ENCODE results near the gene ASB16. TPM values are rescaled to one million over a fixed set of nuclear protein-coding genes. Genes with fewer than 3 reads are reported as not detected.

The ASB16 gene
- total and polyA plus RNA-seq, 9 of the 15 experiments (the other 6 are each of a cell fraction or from before 2014, with no cell fraction given): 0.03 to 0.07 TPM; not detected in 7

DNA sequence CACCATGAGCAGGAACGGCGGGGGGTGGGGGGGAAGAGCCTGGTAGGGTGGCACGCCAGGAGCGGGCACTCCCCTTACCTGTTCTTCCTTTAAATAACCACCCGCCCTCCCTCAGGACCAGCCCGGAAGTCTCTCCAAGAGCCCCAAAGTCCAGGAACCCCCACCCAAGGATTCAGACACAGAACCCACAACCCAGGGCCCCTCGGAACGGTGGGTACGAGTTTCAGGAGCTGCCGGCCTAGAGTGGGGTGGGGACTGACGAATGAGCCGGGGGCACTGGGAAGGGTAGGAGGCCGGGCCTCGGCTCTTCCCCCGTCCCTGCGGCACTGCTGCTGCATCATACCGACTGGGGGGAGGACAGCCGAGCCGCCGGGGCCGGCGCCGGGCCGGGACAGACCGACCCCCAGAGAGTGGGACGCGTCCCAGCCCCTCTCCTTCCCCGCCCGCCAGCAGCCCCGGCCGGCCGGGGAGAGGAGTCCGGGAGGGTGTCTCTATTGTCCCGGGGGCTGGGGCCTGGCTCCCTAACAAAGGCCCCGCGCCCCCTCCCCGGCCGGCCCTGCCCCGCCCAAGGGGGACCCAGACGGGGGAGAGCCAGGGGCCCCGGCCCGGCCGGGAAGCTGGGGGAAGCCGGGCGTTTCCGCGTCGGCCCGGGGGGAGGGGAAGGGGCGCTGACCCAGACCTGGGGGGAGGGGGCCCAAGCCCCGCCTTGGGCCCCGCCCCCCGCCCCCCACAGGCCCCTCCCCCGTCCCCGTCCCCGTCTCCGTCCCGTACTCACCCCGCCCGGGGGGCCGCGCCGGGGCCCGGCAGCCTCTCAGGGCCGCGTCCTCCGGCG lies 28.4 kb downstream of the ASB16 start (continued):
- TF ChIP-seq, protein P1, sequence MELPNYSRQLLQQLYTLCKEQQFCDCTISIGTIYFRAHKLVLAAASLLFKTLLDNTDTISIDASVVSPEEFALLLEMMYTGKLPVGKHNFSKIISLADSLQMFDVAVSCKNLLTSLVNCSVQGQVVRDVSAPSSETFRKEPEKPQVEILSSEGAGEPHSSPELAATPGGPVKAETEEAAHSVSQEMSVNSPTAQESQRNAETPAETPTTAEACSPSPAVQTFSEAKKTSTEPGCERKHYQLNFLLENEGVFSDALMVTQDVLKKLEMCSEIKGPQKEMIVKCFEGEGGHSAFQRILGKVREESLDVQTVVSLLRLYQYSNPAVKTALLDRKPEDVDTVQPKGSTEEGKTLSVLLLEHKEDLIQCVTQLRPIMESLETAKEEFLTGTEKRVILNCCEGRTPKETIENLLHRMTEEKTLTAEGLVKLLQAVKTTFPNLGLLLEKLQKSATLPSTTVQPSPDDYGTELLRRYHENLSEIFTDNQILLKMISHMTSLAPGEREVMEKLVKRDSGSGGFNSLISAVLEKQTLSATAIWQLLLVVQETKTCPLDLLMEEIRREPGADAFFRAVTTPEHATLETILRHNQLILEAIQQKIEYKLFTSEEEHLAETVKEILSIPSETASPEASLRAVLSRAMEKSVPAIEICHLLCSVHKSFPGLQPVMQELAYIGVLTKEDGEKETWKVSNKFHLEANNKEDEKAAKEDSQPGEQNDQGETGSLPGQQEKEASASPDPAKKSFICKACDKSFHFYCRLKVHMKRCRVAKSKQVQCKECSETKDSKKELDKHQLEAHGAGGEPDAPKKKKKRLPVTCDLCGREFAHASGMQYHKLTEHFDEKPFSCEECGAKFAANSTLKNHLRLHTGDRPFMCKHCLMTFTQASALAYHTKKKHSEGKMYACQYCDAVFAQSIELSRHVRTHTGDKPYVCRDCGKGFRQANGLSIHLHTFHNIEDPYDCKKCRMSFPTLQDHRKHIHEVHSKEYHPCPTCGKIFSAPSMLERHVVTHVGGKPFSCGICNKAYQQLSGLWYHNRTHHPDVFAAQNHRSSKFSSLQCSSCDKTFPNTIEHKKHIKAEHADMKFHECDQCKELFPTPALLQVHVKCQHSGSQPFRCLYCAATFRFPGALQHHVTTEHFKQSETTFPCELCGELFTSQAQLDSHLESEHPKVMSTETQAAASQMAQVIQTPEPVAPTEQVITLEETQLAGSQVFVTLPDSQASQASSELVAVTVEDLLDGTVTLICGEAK (IDR thresholded peaks at IDR 0.05): no peak
- TF ChIP-seq, protein P1 (CRISPR knock-in tag; IDR thresholded peaks at IDR 0.05): no peak
- TF ChIP-seq MCM7 (IDR thresholded peaks at IDR 0.05): no peak
- TF ChIP-seq, protein P2, sequence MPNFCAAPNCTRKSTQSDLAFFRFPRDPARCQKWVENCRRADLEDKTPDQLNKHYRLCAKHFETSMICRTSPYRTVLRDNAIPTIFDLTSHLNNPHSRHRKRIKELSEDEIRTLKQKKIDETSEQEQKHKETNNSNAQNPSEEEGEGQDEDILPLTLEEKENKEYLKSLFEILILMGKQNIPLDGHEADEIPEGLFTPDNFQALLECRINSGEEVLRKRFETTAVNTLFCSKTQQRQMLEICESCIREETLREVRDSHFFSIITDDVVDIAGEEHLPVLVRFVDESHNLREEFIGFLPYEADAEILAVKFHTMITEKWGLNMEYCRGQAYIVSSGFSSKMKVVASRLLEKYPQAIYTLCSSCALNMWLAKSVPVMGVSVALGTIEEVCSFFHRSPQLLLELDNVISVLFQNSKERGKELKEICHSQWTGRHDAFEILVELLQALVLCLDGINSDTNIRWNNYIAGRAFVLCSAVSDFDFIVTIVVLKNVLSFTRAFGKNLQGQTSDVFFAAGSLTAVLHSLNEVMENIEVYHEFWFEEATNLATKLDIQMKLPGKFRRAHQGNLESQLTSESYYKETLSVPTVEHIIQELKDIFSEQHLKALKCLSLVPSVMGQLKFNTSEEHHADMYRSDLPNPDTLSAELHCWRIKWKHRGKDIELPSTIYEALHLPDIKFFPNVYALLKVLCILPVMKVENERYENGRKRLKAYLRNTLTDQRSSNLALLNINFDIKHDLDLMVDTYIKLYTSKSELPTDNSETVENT (CRISPR knock-in tag; IDR thresholded peaks at IDR 0.05): no peak
- TF ChIP-seq, protein P3, sequence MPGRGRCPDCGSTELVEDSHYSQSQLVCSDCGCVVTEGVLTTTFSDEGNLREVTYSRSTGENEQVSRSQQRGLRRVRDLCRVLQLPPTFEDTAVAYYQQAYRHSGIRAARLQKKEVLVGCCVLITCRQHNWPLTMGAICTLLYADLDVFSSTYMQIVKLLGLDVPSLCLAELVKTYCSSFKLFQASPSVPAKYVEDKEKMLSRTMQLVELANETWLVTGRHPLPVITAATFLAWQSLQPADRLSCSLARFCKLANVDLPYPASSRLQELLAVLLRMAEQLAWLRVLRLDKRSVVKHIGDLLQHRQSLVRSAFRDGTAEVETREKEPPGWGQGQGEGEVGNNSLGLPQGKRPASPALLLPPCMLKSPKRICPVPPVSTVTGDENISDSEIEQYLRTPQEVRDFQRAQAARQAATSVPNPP (IDR thresholded peaks at IDR 0.05; ENCODE audit: borderline replicate concordance, insufficient read depth, insufficient read length): no peak
- no peak for TF ChIP-seq KLF16 (IDR thresholded peaks at IDR 0.05)
- no peak for TF ChIP-seq ZNF436 (CRISPR knock-in tag; IDR thresholded peaks at IDR 0.05)
- TF ChIP-seq CXXC5 (CRISPR knock-in tag; IDR thresholded peaks at IDR 0.05): no peak
- TF ChIP-seq PCBP2 (IDR thresholded peaks at IDR 0.05; ENCODE audit: low read depth, low read length, poor library complexity, severe bottlenecking): no peak
- TF ChIP-seq, protein P4, sequence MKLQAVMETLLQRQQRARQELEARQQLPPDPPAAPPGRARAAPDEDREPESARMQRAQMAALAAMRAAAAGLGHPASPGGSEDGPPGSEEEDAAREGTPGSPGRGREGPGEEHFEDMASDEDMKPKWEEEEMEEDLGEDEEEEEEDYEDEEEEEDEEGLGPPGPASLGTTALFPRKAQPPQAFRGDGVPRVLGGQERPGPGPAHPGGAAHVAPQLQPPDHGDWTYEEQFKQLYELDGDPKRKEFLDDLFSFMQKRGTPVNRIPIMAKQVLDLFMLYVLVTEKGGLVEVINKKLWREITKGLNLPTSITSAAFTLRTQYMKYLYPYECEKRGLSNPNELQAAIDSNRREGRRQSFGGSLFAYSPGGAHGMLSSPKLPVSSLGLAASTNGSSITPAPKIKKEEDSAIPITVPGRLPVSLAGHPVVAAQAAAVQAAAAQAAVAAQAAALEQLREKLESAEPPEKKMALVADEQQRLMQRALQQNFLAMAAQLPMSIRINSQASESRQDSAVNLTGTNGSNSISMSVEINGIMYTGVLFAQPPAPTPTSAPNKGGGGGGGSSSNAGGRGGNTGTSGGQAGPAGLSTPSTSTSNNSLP (IDR thresholded peaks at IDR 0.05; ENCODE audit: borderline replicate concordance, low read depth, low read length): no peak
